ENCODE measurements around the gene BIRC6. TPM values are rescaled to one million over a fixed set of nuclear protein-coding genes. Genes with fewer than 3 reads are reported as not detected.
A peak's percentile ranks its signal among the peaks of the same experiment; 100 is the strongest.

The BIRC6 gene
- total and polyA plus RNA-seq, 2 donors (not counting 1 experiment from before 2014, with no cell fraction given): 46.7 to 162 TPM

- no peak overlapping the region for H3K4me2 ChIP-seq (ENCODE audit: extremely low read depth, insufficient read depth, low read length)
- H3K36me3 ChIP-seq (ENCODE audit: control insufficient read depth, insufficient read depth, low read length): no peaks in the 10 kb centered on the region
- no peak overlapping the region for H2AFZ ChIP-seq (ENCODE audit: low read length)
- no peaks in the 10 kb centered on the region for H3K27me3 ChIP-seq (ENCODE audit: control insufficient read depth, insufficient read depth, low read length)
- peaks cover 11% of the 10 kb centered on the region for H3K4me1 ChIP-seq (ENCODE audit: control insufficient read depth, extremely low read depth, insufficient read depth, low read length)
- no peaks in the 10 kb centered on the region for H4K20me1 ChIP-seq (ENCODE audit: control insufficient read depth, extremely low read depth, insufficient read depth, low read length)
- no peaks in the 10 kb centered on the region for H3K9me3 ChIP-seq (ENCODE audit: control insufficient read depth, insufficient read depth, low read depth, low read length)
- no peak for TF ChIP-seq CTCF (conservative IDR thresholded peaks at IDR 0.05 in 1 of 2, IDR thresholded peaks at IDR 0.05 in 1 of 2; ENCODE audit: low read depth in 1 of 2, low read length in 2 of 2)
- TF ChIP-seq EZH2 (IDR thresholded peaks at IDR 0.05; ENCODE audit: low read length, missing control alignments): no peak
- H3K4me3 ChIP-seq (replicated peaks in 1 of 4; ENCODE audit: control extremely low read depth in 1 of 4, insufficient read depth in 1 of 4, low read depth in 3 of 4, low read length in 4 of 4): no peak overlapping the region
- DNase-seq (ENCODE audit: low read depth in 2 of 2): peak in 1 of 2 donors; percentile 56
- no peak overlapping the region for H3K9ac ChIP-seq (ENCODE audit: insufficient read depth, low read length)
- peaks cover 1% of the 10 kb centered on the region for H3K79me2 ChIP-seq (ENCODE audit: control insufficient read depth, insufficient read depth, low read length)
- no peak overlapping the region for H3K27ac ChIP-seq (ENCODE audit: insufficient read depth, low read length)
Measured at GRCh38 chr2:32482471-32482870, 125.6 kb downstream of the BIRC6 start.

- H3K9me3 ChIP-seq (ENCODE audit: control insufficient read depth, insufficient read depth, low read depth, low read length): no peaks in the 10 kb centered on the region
- peaks cover 9% of the 10 kb centered on the region for H3K4me1 ChIP-seq (ENCODE audit: control insufficient read depth, extremely low read depth, insufficient read depth, low read length)
- H3K79me2 ChIP-seq (ENCODE audit: control insufficient read depth, insufficient read depth, low read length): peaks cover 1% of the 10 kb centered on the region
- TF ChIP-seq CTCF (conservative IDR thresholded peaks at IDR 0.05 in 1 of 2, IDR thresholded peaks at IDR 0.05 in 1 of 2; ENCODE audit: low read depth in 1 of 2, low read length in 2 of 2) (no peak), EZH2 (IDR thresholded peaks at IDR 0.05; ENCODE audit: low read length, missing control alignments) (no peak)
- peak; percentile 89 to 96 for DNase-seq (ENCODE audit: low read depth in 2 of 2)
- H3K4me3 ChIP-seq (replicated peaks in 1 of 4; ENCODE audit: control extremely low read depth in 1 of 4, insufficient read depth in 1 of 4, low read depth in 3 of 4, low read length in 4 of 4): no peak overlapping the region
- H4K20me1 ChIP-seq (ENCODE audit: control insufficient read depth, extremely low read depth, insufficient read depth, low read length): no peaks in the 10 kb centered on the region
- peak overlapping the region; percentile 40 for H3K4me2 ChIP-seq (ENCODE audit: extremely low read depth, insufficient read depth, low read length)
- peak overlapping the region; percentile 68 for H3K27ac ChIP-seq (ENCODE audit: insufficient read depth, low read length)
- no peak overlapping the region for H2AFZ ChIP-seq (ENCODE audit: low read length)
- H3K36me3 ChIP-seq (ENCODE audit: control insufficient read depth, insufficient read depth, low read length): no peaks in the 10 kb centered on the region
- H3K9ac ChIP-seq (ENCODE audit: insufficient read depth, low read length): no peak overlapping the region
- no peaks in the 10 kb centered on the region for H3K27me3 ChIP-seq (ENCODE audit: control insufficient read depth, insufficient read depth, low read length)
Measured at GRCh38 chr2:32484937-32485336, 128.1 kb downstream of the BIRC6 start.

GRCh38 chr2:32485399-32485798 is 128.6 kb downstream of the BIRC6 start:
- Histone ChIP-seq H3K4me3 (replicated peaks in 1 of 4; ENCODE audit: control extremely low read depth in 1 of 4, insufficient read depth in 1 of 4, low read depth in 3 of 4, low read length in 4 of 4) (no peak overlapping the region), H3K4me2 (ENCODE audit: extremely low read depth, insufficient read depth, low read length) (no peak overlapping the region), H3K27ac (ENCODE audit: insufficient read depth, low read length) (peak overlapping the region; percentile 68), H2AFZ (ENCODE audit: low read length) (no peak overlapping the region), H3K36me3 (ENCODE audit: control insufficient read depth, insufficient read depth, low read length) (no peaks in the 10 kb centered on the region), H3K9me3 (ENCODE audit: control insufficient read depth, insufficient read depth, low read depth, low read length) (no peaks in the 10 kb centered on the region), H4K20me1 (ENCODE audit: control insufficient read depth, extremely low read depth, insufficient read depth, low read length) (no peaks in the 10 kb centered on the region), H3K9ac (ENCODE audit: insufficient read depth, low read length) (no peak overlapping the region), H3K4me1 (ENCODE audit: control insufficient read depth, extremely low read depth, insufficient read depth, low read length) (peaks cover 9% of the 10 kb centered on the region), H3K27me3 (ENCODE audit: control insufficient read depth, insufficient read depth, low read length) (no peaks in the 10 kb centered on the region), H3K79me2 (ENCODE audit: control insufficient read depth, insufficient read depth, low read length) (peaks cover 1% of the 10 kb centered on the region)
- peak; percentile 14 to 20 for DNase-seq (ENCODE audit: low read depth in 2 of 2)
- no peak for TF ChIP-seq CTCF (conservative IDR thresholded peaks at IDR 0.05 in 1 of 2, IDR thresholded peaks at IDR 0.05 in 1 of 2; ENCODE audit: low read depth in 1 of 2, low read length in 2 of 2)

All from fibroblast of lung (primary cell).